Mesenteric fat pad (tissue), 1 donor: Measurements from ENCODE around the gene ENAH. TPM values are rescaled to one million over a fixed set of nuclear protein-coding genes. Genes with fewer than 3 reads are reported as not detected.
"Not testable (repeated sequence)": the region's sequence is repeated elsewhere in the genome, so short reads cannot be mapped to it uniquely, and the experiment has no call there.

Experiments used
- DNase-seq: peaks from one replicate; pipeline ENCODE4 v3.0.0-alpha.2; 2020; ENCODE audit warnings: low spot score
- total RNA-seq: library from RNA; stranded (reverse); fragmentation: NEBNext Ultra II Directional; extraction: Animal tissue kit (Norgen Biotek cat#: 25700); gene quantifications from one replicate; pipeline ENCODE4 v1.2.1, GENCODE V29; 2021
- donor health status: DM: yes; HTN: yes; CAD: no.

The ENAH gene
- total RNA-seq, 1 donor from 2014 or later, result 51.9 TPM

DNA sequence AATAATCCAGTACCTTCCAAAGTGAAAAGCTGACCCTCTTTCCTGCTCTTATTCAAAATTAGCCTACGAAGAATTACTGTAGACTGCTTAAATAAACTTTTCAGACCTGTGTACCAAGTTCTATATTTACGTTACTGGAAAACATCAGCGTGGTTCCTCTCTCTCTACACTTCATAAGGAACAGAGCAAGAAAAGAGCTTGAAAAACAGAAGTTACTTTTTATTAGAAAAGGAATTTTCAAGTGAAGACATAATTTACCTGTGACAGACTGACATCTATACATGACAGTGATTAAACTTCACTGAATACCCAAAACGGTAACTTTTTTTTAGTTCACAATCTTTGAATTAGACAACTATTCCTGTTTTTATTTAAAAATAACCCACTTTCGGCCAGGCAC lies 2.7 kb downstream of the ENAH start:
- DNase-seq, result no peak

GRCh38 chr1:225645194-225645895 lies 7.6 kb downstream of the ENAH start:
- no peak for DNase-seq

DNA sequence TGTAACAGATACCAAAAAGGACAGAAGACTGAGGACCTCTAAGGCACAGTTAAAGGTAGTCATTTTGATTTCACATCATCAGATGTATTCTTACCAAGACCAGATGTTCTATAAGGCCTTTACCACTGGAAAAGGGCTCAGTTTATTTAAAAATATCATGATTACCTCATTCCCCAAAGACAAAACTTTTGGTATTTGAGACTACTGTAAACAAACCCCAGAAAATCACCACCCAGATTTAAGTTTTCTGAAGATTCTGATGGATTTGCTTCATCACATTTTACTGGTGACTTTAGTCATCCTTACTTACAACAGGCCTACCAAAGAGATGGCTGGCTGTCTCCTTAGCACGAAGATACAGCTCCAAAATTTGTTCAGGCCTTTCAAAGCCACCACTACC lies 8.3 kb downstream of the ENAH start:
- no peak for DNase-seq

DNA sequence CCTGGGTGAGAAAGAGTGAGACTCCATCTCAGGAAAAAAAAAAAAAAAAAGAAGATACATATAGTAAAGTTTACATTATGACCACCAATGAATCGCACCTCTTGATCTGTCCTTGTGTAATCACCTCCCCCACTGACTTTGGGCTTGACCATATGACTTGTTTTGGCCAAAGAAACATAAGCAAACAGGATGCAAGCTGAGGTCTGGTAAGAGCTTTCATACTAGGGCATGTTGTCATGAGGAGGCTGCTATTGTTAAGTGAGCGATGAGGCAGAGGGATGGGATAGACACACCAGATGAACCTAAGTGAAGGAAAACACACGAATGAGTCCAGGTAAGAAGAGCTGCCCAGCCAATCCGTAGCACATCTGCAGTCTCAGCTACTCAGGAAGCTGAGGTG lies 10.7 kb downstream of the ENAH start:
- no peak for DNase-seq

DNA sequence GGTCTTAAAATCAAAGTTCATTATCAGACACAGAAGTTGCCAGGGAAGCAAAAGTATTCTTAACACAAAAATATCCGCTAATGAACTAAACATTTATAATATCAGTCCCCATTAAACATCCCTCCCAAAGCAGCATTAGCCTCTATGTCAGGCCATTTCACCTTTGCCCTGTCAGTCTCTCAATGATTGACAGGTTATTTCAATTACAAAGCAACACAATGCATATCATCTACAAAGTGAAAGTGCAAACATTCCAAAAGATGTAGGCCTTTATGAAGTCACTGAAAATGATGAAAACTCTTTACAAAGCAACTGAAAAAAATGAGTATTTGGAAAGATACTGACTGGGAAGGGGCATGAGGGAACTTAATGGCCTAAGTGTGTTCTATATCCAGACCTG lies 14.1 kb downstream of the ENAH start:
- DNase-seq, result no peak

DNA sequence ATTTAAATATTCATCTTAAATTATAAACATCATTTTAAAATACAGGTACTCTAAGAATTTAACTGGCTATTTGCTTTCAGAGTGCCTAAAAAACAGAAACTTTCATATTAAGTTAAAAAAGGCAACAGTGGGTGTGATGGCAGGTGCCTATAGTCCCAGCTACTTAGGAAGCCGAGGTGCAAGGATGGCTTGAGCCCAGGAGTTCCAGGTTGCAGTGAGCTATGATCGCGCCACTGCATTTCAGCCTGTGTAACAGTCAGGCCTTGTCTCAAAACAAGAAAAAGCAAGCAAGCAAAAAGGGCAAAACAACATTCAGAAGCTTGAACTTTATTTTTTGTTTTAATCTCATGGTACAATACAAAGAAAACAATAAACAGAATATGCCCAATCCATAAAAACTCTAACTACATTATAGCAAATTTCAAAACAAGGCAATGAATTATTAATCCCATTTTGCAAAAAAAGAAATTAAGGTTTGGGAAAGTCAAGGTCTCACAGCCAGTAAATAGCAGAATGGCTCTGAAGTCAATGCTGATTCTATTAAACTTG lies 15.2 kb downstream of the ENAH start:
- DNase-seq, result no peak

GRCh38 chr1:225636992-225637391 lies 15.9 kb downstream of the ENAH start:
- not testable (repeated sequence) for DNase-seq

- no peak for DNase-seq
These were observed 17.3 kb downstream of the ENAH start for GRCh38 chr1:225635649-225636048.

DNA sequence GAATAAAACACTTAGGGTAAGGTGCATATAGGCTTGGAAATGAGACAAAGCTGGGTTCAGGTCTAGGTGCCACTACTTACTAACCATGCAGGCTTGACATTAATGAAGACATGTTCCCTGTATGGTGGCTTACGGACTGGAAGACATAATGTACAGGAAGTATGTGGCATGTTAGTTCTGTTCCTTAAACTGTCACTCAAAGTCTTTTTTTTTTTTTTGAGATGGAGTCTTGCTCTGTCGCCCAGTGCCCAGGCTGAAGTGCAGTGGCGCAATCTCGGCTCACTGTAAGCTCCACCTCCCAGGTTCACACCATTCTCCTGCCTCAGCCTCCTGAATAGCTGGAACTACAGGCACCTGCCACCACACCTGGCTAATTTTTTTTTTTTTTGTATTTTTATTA lies 20.1 kb downstream of the ENAH start:
- not testable (repeated sequence) for DNase-seq

GRCh38 chr1:225631021-225631663 lies 21.8 kb downstream of the ENAH start:
- DNase-seq, result no peak

DNA sequence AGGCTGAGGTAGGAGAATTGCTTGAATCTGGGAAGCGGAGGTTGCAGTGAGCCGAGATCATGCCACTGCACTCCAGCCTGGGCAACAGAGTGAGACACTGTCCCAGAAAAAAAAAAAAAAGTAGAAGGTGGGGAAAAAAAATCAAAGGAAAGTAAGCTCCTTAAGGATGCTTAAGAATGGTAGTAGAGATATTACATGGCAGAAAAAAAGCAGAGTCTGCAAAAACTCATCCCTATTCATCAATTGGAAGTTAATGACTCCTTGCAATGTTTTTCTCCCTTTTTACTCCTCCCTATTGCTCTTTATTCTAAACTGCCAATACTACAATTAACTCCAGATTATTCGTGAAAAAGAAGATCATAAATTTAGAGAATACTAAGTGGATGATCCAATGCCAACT lies 23.4 kb downstream of the ENAH start:
- no peak for DNase-seq

DNA sequence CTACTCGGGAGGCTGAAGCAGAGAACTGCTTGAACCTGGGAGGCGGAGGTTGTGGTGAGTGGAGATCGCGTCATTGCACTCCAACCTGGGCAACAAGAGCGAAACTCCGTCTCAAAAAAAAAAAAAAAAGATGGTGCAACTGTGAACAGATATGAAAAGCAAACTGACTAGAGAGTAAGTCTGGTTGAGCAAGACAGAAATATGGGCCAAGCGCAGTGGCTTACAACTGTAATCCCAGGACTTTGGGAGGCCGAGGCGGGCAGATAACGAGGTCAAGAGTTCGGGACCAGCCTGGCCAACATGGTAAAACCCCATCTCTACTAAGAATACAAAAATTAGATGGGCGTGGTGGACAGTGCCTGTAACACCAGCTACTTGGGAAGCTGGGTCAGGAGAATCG lies 24.1 kb downstream of the ENAH start:
- not testable (repeated sequence) for DNase-seq

DNA sequence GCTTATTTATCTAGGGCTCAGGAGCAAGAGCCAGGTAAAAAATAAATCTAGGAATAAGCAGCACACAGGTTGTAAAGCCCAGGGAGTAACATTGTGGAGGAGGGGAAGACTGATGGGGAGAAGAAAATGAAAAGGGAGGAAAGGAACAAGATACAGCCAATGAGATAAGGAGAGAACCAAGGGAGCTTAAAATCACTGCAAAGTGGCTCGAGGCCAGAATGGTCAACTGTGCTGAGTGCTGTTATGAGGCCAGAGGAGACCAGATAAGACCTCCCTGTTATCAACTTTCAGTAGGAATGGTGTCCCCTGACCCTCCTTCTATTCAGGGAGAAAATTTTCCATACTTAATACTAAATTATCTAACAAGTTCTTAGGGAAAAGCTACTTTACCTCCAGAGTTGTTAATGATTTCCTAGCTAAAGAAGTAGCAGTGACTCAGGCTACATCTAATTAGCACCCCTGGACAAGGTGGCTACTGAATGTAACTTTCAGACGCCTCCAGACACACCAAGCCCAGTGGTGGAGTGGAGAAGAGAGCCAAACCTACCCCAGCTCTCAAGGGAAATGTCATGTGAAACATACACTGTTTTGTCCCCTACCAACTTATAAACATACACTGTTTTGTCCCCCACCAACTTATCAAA lies 25.5 kb downstream of the ENAH start:
- DNase-seq, result no peak

DNA sequence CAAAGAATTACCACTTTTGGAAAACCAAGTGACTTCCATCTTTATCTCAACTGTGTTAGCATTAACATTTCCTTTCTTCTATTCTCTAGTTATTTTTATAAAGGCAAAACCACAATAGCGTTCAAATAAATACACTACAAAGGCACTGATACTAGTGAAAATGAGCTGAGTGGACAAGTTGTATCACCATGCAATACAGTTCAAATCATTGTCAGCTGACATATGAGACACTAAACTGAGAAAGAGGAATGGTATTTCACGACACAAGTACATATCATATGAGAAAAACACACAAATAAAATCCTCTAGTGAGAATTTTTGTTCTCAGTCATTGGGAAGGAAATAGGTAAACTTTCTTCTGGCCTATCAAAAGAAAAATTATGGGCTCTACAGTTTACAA lies 26.2 kb downstream of the ENAH start:
- DNase-seq, result no peak

DNA sequence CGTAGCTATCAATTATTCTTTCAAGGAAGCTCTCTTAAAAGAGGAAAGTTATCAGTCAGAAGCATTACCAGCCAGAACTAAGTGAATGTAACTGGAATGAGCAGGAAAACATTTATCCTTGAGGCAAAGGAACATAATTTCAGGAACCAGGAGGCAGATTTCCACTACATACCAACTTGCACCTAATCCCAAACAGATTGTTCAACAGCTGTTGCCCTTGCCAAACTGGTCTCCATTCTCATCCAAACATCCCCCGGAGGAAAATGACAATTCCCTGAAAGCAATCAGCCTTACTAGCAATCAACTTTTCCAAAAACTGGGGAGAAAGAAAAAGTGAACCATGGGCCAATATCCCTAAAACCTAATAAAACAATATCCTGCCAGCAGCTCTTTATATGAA lies 35.0 kb downstream of the ENAH start:
- no peak for DNase-seq

GRCh38 chr1:225617479-225617878 lies 35.4 kb downstream of the ENAH start:
- DNase-seq, result no peak

DNA sequence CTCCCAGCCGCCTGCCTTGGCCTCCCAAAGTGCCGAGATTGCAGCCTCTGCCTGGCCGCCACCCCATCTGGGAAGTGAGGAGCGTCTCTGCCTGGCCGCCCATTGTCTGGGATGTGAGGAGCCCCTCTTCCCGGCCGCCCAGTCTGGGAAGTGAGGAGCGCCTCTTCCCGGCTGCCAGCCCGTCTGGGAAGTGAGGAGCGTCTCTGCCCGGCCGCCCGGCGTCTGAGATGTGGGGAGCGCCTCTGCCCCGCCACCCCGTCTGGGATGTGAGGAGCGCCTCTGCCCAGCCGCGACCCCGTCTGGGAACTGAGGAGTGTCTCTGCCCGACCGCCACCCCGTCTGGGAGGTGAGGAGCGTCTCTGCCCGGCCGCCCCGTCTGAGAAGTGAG lies 37.5 kb downstream of the ENAH start:
- DNase-seq, result not testable (repeated sequence)

- DNase-seq, result no peak
These were observed 39.9 kb downstream of the ENAH start for GRCh38 chr1:225613006-225613405.

- DNase-seq, result no peak
These were observed 40.6 kb downstream of the ENAH start for GRCh38 chr1:225612287-225612686.

- no peak for DNase-seq
These were observed 41.2 kb downstream of the ENAH start for GRCh38 chr1:225611537-225612223.

DNA sequence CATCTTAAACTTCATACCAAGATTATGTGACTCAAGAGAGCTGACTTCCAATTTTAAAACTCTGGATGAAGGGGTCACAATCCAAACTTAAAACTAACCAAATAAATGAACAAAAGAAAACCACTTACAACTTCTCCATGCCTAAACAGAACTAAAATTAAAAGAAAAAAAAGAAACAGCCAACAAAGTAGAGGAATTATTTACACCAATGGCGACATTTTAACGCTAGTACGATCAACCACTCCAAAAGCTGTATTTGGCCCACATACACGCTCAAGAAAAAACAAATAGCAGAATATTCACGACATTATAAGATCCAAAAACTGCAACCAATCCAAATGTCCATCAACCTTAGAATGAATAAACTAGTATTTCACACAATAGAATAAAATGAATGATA lies 42.4 kb downstream of the ENAH start:
- DNase-seq, result no peak
